Nephron progenitor cell (in vitro differentiated cells): Measurements from ENCODE around the gene MSL1.

ENCODE experiments used
- DNase-seq: peaks from one replicate; pipeline ENCODE4 v3.0.0; 2021
- H3K27ac Mint-ChIP-seq: 2 replicates; pipeline ENCODE4 v1.8.0; 2021; ENCODE audit warnings: mild to moderate bottlenecking, moderate library complexity, mixed read lengths
- H3K27me3 Mint-ChIP-seq: 2 replicates; pipeline ENCODE4 v1.8.0; 2021; ENCODE audit warnings: mild to moderate bottlenecking, low read depth, mixed read lengths; ENCODE audit not compliant: poor library complexity
- H3K36me3 Mint-ChIP-seq: 2 replicates; pipeline ENCODE4 v1.8.0; 2021; ENCODE audit warnings: low read depth, mixed read lengths
- H3K4me1 Mint-ChIP-seq: 2 replicates; pipeline ENCODE4 v1.8.0; 2021; ENCODE audit warnings: mixed read lengths
- H3K4me3 Mint-ChIP-seq: 2 replicates; pipeline ENCODE4 v1.8.0; 2021; ENCODE audit warnings: mild to moderate bottlenecking, moderate library complexity, mixed read lengths
- H3K9me3 Mint-ChIP-seq: 2 replicates; pipeline ENCODE4 v1.8.0; 2021; ENCODE audit warnings: mild to moderate bottlenecking, moderate library complexity, mixed read lengths
- TF ChIP-seq, protein P1 (sequence below): fragments of 200-600 bp; sonication (generic); IDR thresholded peaks from 2 replicates; pipeline ENCODE4 v1.5.0; 2021; ENCODE audit warnings: antibody characterized with exemption

MSL1 gene

DNA sequence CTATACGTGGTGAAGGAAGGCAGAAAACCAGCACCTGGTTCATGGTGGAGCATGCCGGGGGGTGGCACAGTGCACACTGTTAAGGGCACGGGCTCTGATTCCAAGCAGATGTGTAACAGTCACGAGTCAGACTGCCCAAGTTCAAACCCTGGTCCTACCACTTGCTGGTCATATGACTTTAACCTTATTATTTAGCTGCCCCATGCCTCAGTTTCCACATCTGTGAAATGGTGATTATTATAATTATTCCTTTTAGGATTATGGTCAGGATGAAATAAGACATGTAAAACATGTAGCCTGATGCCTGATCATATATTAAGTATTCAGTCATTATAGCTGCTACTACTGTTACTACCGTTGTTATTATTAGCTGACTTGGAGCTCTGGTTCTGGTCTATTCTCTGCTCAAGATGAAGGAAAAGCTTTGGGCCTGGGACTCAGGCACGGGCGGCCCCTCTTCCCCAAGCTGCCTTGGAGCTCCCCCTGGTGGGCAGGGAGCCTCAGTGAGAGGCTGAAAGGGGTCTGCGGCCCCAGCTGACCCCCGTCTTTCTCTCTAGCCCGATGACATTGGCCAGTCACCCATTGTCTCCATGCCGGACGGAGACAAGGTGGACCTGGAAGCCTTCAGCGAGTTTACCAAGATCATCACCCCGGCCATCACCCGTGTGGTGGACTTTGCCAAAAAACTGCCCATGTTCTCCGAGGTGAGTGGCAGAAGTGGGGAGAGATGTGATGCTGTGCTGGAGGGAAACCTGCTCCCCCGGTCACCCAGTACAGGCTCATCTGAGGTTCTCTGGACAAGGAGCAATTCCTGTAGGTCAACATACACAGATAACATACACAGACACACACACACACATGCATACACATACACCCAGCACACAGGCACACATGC is 35.4 kb upstream of the MSL1 start:
- Mint-ChIP-seq H3K4me1 (peaks cover 36% of the 10 kb centered on the region), H3K27me3 (no peaks in the 10 kb centered on the region), H3K36me3 (peaks cover 28% of the 10 kb centered on the region), H3K4me3 (no peak overlapping the region), H3K9me3 (no peaks in the 10 kb centered on the region), H3K27ac (no peak overlapping the region)
- TF ChIP-seq, protein P1, sequence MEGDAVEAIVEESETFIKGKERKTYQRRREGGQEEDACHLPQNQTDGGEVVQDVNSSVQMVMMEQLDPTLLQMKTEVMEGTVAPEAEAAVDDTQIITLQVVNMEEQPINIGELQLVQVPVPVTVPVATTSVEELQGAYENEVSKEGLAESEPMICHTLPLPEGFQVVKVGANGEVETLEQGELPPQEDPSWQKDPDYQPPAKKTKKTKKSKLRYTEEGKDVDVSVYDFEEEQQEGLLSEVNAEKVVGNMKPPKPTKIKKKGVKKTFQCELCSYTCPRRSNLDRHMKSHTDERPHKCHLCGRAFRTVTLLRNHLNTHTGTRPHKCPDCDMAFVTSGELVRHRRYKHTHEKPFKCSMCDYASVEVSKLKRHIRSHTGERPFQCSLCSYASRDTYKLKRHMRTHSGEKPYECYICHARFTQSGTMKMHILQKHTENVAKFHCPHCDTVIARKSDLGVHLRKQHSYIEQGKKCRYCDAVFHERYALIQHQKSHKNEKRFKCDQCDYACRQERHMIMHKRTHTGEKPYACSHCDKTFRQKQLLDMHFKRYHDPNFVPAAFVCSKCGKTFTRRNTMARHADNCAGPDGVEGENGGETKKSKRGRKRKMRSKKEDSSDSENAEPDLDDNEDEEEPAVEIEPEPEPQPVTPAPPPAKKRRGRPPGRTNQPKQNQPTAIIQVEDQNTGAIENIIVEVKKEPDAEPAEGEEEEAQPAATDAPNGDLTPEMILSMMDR, result peak; percentile 74
- DNase-seq, result peak; percentile 74

DNA sequence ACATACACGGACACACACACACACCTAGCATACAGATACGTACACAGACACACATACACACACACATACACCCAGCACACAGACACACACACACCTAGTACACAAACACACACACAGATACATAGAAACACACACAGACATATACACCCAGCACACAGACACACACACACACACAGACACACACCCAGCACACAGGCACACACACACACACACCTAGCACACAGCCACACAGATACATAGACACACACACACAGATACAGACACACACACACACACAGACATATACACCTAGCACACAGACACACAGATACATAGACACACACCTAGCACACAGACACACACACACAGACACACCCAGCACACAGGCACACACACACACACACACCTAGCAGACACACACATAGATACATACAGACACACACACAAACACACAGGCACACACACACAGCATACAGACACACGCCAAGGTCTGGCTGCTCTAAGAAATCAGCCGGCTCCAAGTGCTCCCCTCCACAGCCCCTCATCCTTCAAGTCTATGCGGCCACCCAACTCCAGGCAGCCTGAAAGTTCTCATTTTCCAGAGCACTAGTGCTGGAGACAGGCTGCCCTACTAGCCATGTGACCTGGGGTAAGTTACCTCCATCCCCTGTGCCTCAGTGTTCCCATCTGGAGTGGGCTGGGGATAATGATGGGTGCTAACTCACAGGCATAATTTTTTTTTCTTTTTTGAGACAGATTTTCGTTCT is 34.5 kb upstream of the MSL1 start:
- Mint-ChIP-seq H3K9me3 (no peaks in the 10 kb centered on the region), H3K27me3 (no peaks in the 10 kb centered on the region), H3K4me3 (no peak overlapping the region), H3K27ac (no peak overlapping the region), H3K36me3 (peaks cover 28% of the 10 kb centered on the region), H3K4me1 (peaks cover 44% of the 10 kb centered on the region)
- TF ChIP-seq, protein P1, result no peak
- no peak for DNase-seq

DNA sequence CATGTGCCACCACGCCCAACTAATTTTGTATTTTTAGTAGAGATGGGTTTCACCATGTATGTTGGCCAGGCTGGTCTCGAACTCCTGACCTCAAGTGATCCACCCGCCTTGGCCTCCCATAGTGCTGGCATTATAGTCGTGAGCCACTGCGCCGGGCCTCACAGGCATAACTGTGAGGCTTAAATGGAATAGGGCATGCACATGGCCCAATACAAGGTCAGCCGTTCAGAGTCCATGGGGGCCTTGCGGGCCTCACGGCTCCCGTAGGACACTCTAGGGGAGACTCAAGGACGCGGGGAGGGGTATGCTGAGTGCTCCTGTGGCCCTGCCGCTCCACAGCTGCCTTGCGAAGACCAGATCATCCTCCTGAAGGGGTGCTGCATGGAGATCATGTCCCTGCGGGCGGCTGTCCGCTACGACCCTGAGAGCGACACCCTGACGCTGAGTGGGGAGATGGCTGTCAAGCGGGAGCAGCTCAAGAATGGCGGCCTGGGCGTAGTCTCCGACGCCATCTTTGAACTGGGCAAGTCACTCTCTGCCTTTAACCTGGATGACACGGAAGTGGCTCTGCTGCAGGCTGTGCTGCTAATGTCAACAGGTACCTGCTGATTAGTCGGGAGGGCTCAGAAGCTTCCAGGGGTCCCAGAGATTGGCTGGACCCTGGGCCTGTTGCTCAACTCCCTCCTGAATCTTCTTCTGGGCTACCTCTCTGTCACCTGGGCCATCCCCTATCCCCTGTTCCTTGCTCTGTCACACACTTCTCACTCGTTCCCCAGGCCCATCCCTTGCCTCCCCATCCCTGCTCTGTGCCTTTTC is 33.7 kb upstream of the MSL1 start:
- TF ChIP-seq, protein P1, result no peak
- H3K27me3 Mint-ChIP-seq, result no peaks in the 10 kb centered on the region
- H3K9me3 Mint-ChIP-seq, result no peaks in the 10 kb centered on the region

DNA sequence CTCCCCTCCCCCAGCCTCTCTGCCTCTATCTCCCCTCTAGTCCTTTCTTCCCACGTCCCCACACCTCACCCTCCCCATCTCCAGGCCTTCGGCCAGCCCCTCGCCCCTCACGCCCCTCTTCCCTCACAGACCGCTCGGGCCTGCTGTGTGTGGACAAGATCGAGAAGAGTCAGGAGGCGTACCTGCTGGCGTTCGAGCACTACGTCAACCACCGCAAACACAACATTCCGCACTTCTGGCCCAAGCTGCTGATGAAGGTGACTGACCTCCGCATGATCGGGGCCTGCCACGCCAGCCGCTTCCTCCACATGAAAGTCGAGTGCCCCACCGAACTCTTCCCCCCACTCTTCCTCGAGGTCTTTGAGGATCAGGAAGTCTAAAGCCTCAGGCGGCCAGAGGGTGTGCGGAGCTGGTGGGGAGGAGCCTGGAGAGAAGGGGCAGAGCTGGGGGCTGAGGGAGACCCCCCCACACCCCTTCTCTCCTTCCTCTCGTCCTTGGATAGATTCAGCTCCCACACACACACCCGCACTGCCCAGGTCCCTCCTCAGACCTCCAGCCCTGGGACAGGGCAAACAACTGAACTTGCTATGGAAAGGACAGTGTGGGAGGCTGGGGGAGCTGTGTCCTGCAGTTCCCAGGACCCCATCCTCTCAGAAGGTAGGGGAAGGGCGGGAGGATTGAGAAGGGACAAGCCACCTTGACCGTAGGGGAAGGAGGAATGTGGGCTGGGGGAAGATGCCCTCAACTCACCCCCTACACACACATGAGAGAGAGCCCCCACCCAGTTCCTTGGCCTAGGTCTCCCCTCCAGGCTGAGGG is 32.5 kb upstream of the MSL1 start:
- H3K4me1 Mint-ChIP-seq, result peaks cover 64% of the 10 kb centered on the region
- TF ChIP-seq, protein P1, result no peak
- peaks cover 35% of the 10 kb centered on the region for H3K36me3 Mint-ChIP-seq
- H3K4me3 Mint-ChIP-seq, result peak overlapping the region; percentile 69
- DNase-seq, result no peak
- no peaks in the 10 kb centered on the region for H3K27me3 Mint-ChIP-seq
- no peaks in the 10 kb centered on the region for H3K9me3 Mint-ChIP-seq
- peak overlapping the region; percentile 97 for H3K27ac Mint-ChIP-seq

More for the DNA sequence above, 33.7 kb upstream of the MSL1 start:
- peak overlapping the region; percentile 55 for H3K4me3 Mint-ChIP-seq
- peaks cover 28% of the 10 kb centered on the region for H3K36me3 Mint-ChIP-seq
- H3K4me1 Mint-ChIP-seq, result peaks cover 53% of the 10 kb centered on the region
- DNase-seq, result no peak
- peak overlapping the region; percentile 90 for H3K27ac Mint-ChIP-seq
